ENCODE results near the gene DLX1. TPM values are rescaled to one million over a fixed set of nuclear protein-coding genes. Genes with fewer than 3 reads are reported as not detected.
A peak's percentile ranks its signal among the peaks of the same experiment; 100 is the strongest.

Gene DLX1
- total RNA-seq, 4 donors from 2014 or later: not detected

- H3K27me3 ChIP-seq: peaks cover 0 to 100% of the 10 kb centered on the region in 2 donors
- no peak for TF ChIP-seq CTCF (IDR thresholded peaks at IDR 0.05)
- no peak for TF ChIP-seq POLR2A (IDR thresholded peaks at IDR 0.05)
- DNase-seq: peak in 1 of 3 donors; percentile 51
- H3K36me3 ChIP-seq: no peaks in the 10 kb centered on the region
- H3K9me3 ChIP-seq: peaks cover 0 to 11% (median 0%) of the 10 kb centered on the region in 4 donors
- H3K4me1 ChIP-seq: peaks cover 4 to 66% (median 37%) of the 10 kb centered on the region in 4 donors
- peak overlapping the region in 3 of 4 donors; percentile 18 to 35 (median 23) for H3K4me3 ChIP-seq
- no peak overlapping the region for H3K27ac ChIP-seq
Measured at GRCh38 chr2:172096626-172097547, 11.6 kb downstream of the DLX1 start.

- Histone ChIP-seq H3K27me3 (peaks cover 0 to 92% of the 10 kb centered on the region in 2 donors), H3K27ac (no peak overlapping the region), H3K9me3 (peaks cover 0 to 11% (median 0%) of the 10 kb centered on the region in 4 donors), H3K4me3 (no peak overlapping the region), H3K4me1 (peaks cover 4 to 73% (median 42%) of the 10 kb centered on the region in 4 donors), H3K36me3 (no peaks in the 10 kb centered on the region)
- DNase-seq: no peak
- TF ChIP-seq POLR2A (IDR thresholded peaks at IDR 0.05) (no peak), CTCF (IDR thresholded peaks at IDR 0.05) (no peak)
Measured at GRCh38 chr2:172097557-172098131, 12.3 kb downstream of the DLX1 start.

GRCh38 chr2:172098287-172098649 is 13.0 kb downstream of the DLX1 start:
- Histone ChIP-seq H3K27ac (no peak overlapping the region), H3K4me1 (peaks cover 4 to 78% (median 44%) of the 10 kb centered on the region in 4 donors), H3K36me3 (no peaks in the 10 kb centered on the region), H3K27me3 (peaks cover 0 to 86% of the 10 kb centered on the region in 2 donors), H3K9me3 (peaks cover 0 to 11% (median 0%) of the 10 kb centered on the region in 4 donors), H3K4me3 (no peak overlapping the region)
- no peak for DNase-seq
- TF ChIP-seq CTCF (IDR thresholded peaks at IDR 0.05) (no peak), POLR2A (IDR thresholded peaks at IDR 0.05) (no peak)

GRCh38 chr2:172098650-172099471 is 13.6 kb downstream of the DLX1 start:
- TF ChIP-seq CTCF (IDR thresholded peaks at IDR 0.05) (no peak), POLR2A (IDR thresholded peaks at IDR 0.05) (no peak)
- peak overlapping the region in 2 of 4 donors; percentile 33 to 38 for H3K4me3 ChIP-seq
- peaks cover 0 to 80% of the 10 kb centered on the region in 2 donors for H3K27me3 ChIP-seq
- H3K9me3 ChIP-seq: peaks cover 0 to 11% (median 0%) of the 10 kb centered on the region in 4 donors
- peaks cover 4 to 84% (median 44%) of the 10 kb centered on the region in 4 donors for H3K4me1 ChIP-seq
- H3K27ac ChIP-seq: no peak overlapping the region
- DNase-seq: peak in 1 of 3 donors; percentile 69
- no peaks in the 10 kb centered on the region for H3K36me3 ChIP-seq

- H3K4me1 ChIP-seq: peaks cover 4 to 81% (median 41%) of the 10 kb centered on the region in 4 donors
- TF ChIP-seq CTCF (IDR thresholded peaks at IDR 0.05) (no peak), POLR2A (IDR thresholded peaks at IDR 0.05) (no peak)
- peak overlapping the region in 1 of 4 donors; percentile 38 for H3K4me3 ChIP-seq
- H3K9me3 ChIP-seq: peaks cover 0 to 8% (median 0%) of the 10 kb centered on the region in 4 donors
- H3K36me3 ChIP-seq: no peaks in the 10 kb centered on the region
- H3K27ac ChIP-seq: no peak overlapping the region
- no peak for DNase-seq
- peaks cover 0 to 76% of the 10 kb centered on the region in 2 donors for H3K27me3 ChIP-seq
Measured at GRCh38 chr2:172099472-172100079, 14.3 kb downstream of the DLX1 start.

Data from Peyer's patch (tissue), 4 donors.